Spleen (tissue), 11 donors: ENCODE measurements around the gene OS9. TPM values are rescaled to one million over a fixed set of nuclear protein-coding genes. Genes with fewer than 3 reads are reported as not detected.

ENCODE experiments used
- DNase-seq: peaks from one replicate; pipeline ENCODE4 v3.0.0-alpha.2; 2020
- H3K27ac ChIP-seq, 8 donors: fragments of 200-600 bp; sonication (generic) in 7 of 8; 1 replicate in 4 of 8; 2 replicates in 4 of 8; pipeline versions ENCODE4 v1.5.0 to v1.8.0; 2016 to 2021; ENCODE audit warnings: inconsistent platforms in 4 of 8, mild to moderate bottlenecking in 4 of 8, moderate library complexity in 1 of 8
- H3K27me3 ChIP-seq, 7 donors: fragments of 200-600 bp; sonication (generic) in 6 of 7; replicated peaks in 1 of 7; 1 replicate in 4 of 7; 2 replicates in 3 of 7; pipeline versions ENCODE4 v1.5.0 to v1.8.0; 2016 to 2021; ENCODE audit warnings: inconsistent platforms in 3 of 7, mild to moderate bottlenecking in 1 of 7
- H3K36me3 ChIP-seq, 6 donors: fragments of 200-600 bp; sonication (generic) in 5 of 6; 1 replicate in 4 of 6; 2 replicates in 2 of 6; pipeline versions ENCODE4 v1.5.0 to v1.8.0; 2016 to 2021; ENCODE audit warnings: inconsistent platforms in 2 of 6
- H3K4me1 ChIP-seq, 6 donors: fragments of 200-600 bp; sonication (generic) in 5 of 6; 1 replicate in 3 of 6; 2 replicates in 3 of 6; pipeline versions ENCODE4 v1.5.0 to v1.8.0; 2016 to 2021; ENCODE audit warnings: inconsistent platforms in 3 of 6
- H3K4me3 ChIP-seq, 8 donors: fragments of 200-600 bp; sonication (generic) in 7 of 8; 1 replicate in 4 of 8; 2 replicates in 4 of 8; pipeline versions ENCODE4 v1.5.0 to v1.8.0; 2016 to 2021; ENCODE audit warnings: inconsistent platforms in 4 of 8, mild to moderate bottlenecking in 4 of 8, moderate library complexity in 2 of 8
- H3K9me3 ChIP-seq, 8 donors: fragments of 200-600 bp; sonication (generic) in 7 of 8; 1 replicate in 4 of 8; 2 replicates in 4 of 8; pipeline versions ENCODE4 v1.5.0 to v1.8.0; 2016 to 2021; ENCODE audit warnings: inconsistent platforms in 4 of 8
- POLR2A ChIP-seq, 3 donors: fragments of 450-650 bp; IDR thresholded peaks; one replicate each; pipeline ENCODE4 v1.5.1; 2017; ENCODE audit warnings: antibody characterized with exemption in 3 of 3, mild to moderate bottlenecking in 1 of 3
- POLR2AphosphoS5 ChIP-seq, 3 donors: sonication (generic); formaldehyde crosslinking; IDR thresholded peaks; one replicate each; pipeline ENCODE4 v1.5.1; 2017; ENCODE audit warnings: antibody characterized with exemption in 3 of 3
- WGBS, 5 donors: extraction: QIAGEN DNeasy Blood & Tissue Kit in 3 of 5; methylation state at CpG; one replicate each; pipeline versions ENCODE4 v1.1.5 to v1.1.7; 2013 to 2018; 5-methylcytosine and 5-hydroxymethylcytosine counted together
- intact Hi-C: fragments of 100-400 bp; cut with DNase I; formaldehyde crosslinking; loops from one replicate; pipeline ENCODE4 v1.15.0; 2023; ENCODE audit warnings: low total_unique reads
- polyA plus RNA-seq, 3 donors: library from polyadenylated mRNA; stranded (reverse); fragments of 200-250 nt; gene quantifications; one replicate each; pipeline ENCODE4 v1.2.1, GENCODE V29; 2013
- total RNA-seq, 7 donors: library from RNA; depleted of rRNA in 3 of 7; stranded (reverse); fragments of >200 nt in 3 of 7; fragmentation: NEBNext Ultra II Directional in 4 of 7; extraction: Animal tissue kit (Norgen Biotek cat#: 25700) in 4 of 7; gene quantifications; one replicate each; pipeline versions ENCODE4 v1.1.0 to v1.2.1, GENCODE V29; 2016 to 2021
- TF ChIP-seq, protein P1 (sequence below), 11 experiments: fragments of 200-600 bp in 7 of 11; fragments of 450-650 bp in 4 of 11; sonication (generic) in 4 of 11; IDR thresholded peaks in 8 of 11; conservative IDR thresholded peaks in 3 of 11; 1 replicate in 7 of 11; 2 replicates in 4 of 11; pipeline versions ENCODE4 v1.4.0 to v1.8.0; 2016 to 2021; ENCODE audit warnings: antibody characterized with exemption in 11 of 11, inconsistent platforms in 4 of 11, mild to moderate bottlenecking in 1 of 11
- donor health status: healthy with polysubstance abuse.
- donor health status: DM: no; HTN: no; CAD: no; lungs with moderate emphysema.
- donor health status: DM: no; HTN: no; CAD: no.
- donor health status: Bipolar disorder and iron deficiency.
- donor health status: healthy.
- donor health status: DM: no; HTN: no; CAD: no.
- donor health status: DM: yes; HTN: yes; CAD: no.

OS9 gene
- total and polyA plus RNA-seq, 10 donors, result 94.9 to 323 (median 253) TPM

DNA sequence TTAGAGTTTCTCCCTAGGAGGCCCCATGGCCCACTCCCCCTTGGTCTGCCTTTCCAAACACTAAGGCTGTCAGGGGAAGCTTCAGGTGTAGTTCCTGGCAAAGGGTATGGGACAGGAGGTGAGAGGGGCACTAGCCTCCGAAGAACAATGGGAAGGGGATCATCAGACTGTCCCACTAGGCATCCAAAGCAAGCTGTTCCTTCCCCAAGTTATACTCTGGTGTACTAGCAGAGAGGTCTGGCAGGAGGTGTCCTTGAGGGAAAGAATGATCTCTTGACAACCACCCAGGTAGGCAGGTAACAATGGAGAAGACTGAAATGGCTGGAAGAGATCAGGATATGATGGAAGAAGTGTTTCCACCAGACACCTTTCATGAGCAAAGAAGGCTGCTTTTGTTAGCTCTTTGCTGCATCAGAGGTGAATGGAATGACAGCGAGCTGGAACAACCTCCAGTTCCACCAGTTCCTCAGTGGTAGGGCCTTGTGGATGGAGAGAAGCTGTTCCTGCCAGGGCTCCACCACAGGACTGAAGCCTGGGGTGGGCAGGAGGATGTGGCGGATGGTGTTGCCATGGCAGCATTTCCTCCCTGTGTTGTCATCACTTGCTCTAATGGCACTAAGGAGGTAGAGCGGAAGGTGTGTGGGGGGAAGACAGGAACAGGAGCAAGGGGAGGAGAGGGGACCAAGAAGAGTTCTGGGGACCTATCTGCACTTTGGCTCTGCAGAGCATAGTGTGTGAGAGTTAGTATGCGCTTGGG, 46.9 kb downstream of the OS9 start:
- Histone ChIP-seq H3K36me3 (peaks cover 0 to 44% (median 14%) of the 10 kb centered on the region in 6 donors), H3K4me1 (peaks cover 28 to 95% (median 74%) of the 10 kb centered on the region in 6 donors), H3K27me3 (peaks cover 0 to 43% (median 21%) of the 10 kb centered on the region in 7 donors), H3K27ac (peak overlapping the region in 6 of 8 donors; percentile 79 to 90 (median 84)), H3K4me3 (peak overlapping the region; percentile 33 to 76 (median 54)), H3K9me3 (no peaks in the 10 kb centered on the region)
- TF ChIP-seq POLR2AphosphoS5 (IDR thresholded peaks at IDR 0.05), result peak in 2 of 3 donors; percentile 78
- TF ChIP-seq POLR2A (IDR thresholded peaks at IDR 0.05), result no peak
- TF ChIP-seq, protein P1, sequence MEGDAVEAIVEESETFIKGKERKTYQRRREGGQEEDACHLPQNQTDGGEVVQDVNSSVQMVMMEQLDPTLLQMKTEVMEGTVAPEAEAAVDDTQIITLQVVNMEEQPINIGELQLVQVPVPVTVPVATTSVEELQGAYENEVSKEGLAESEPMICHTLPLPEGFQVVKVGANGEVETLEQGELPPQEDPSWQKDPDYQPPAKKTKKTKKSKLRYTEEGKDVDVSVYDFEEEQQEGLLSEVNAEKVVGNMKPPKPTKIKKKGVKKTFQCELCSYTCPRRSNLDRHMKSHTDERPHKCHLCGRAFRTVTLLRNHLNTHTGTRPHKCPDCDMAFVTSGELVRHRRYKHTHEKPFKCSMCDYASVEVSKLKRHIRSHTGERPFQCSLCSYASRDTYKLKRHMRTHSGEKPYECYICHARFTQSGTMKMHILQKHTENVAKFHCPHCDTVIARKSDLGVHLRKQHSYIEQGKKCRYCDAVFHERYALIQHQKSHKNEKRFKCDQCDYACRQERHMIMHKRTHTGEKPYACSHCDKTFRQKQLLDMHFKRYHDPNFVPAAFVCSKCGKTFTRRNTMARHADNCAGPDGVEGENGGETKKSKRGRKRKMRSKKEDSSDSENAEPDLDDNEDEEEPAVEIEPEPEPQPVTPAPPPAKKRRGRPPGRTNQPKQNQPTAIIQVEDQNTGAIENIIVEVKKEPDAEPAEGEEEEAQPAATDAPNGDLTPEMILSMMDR (IDR thresholded peaks at IDR 0.05 in 8 of 11, conservative IDR thresholded peaks at IDR 0.05 in 3 of 11), result peak in 1 of 11 experiments; percentile 8
- DNase-seq, result peak; percentile 92
- WGBS, 5 donors, result 23 to 35% (median 31%) methylated on average over 5 of the region's 5 CpGs
- intact Hi-C loops, result no loop called here

DNA sequence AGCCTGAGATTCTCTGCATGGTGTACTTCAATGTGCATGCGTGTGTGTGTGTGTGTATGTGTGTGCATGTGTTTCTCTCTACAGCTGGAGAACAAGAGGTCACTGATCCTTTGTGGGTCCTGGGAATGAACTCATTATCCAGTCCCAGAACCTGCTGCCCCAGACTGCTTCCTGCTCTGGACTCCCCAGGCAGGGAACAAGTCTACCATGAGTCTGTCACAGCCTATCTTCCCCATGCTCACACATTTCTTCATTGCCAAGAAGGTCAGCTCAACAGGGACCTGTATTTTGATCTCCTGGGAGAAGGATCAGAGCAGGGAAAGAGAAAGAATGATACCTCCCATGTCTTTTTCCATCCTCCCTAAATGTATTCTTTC, 47.5 kb downstream of the OS9 start:
- peak overlapping the region; percentile 33 to 76 (median 54) for H3K4me3 ChIP-seq
- peaks cover 32 to 95% (median 76%) of the 10 kb centered on the region in 6 donors for H3K4me1 ChIP-seq
- H3K27ac ChIP-seq, result peak overlapping the region; percentile 23 to 90 (median 82)
- peaks cover 0 to 44% (median 14%) of the 10 kb centered on the region in 6 donors for H3K36me3 ChIP-seq
- DNase-seq, result peak; percentile 51
- H3K9me3 ChIP-seq, result no peaks in the 10 kb centered on the region
- TF ChIP-seq POLR2AphosphoS5 (IDR thresholded peaks at IDR 0.05), result no peak
- 0 to 25% (median 19%) methylated on average over 1 of the region's 1 CpG for WGBS, 5 donors
- H3K27me3 ChIP-seq, result peaks cover 0 to 37% (median 21%) of the 10 kb centered on the region in 7 donors
- intact Hi-C loops, result no loop called here

DNA sequence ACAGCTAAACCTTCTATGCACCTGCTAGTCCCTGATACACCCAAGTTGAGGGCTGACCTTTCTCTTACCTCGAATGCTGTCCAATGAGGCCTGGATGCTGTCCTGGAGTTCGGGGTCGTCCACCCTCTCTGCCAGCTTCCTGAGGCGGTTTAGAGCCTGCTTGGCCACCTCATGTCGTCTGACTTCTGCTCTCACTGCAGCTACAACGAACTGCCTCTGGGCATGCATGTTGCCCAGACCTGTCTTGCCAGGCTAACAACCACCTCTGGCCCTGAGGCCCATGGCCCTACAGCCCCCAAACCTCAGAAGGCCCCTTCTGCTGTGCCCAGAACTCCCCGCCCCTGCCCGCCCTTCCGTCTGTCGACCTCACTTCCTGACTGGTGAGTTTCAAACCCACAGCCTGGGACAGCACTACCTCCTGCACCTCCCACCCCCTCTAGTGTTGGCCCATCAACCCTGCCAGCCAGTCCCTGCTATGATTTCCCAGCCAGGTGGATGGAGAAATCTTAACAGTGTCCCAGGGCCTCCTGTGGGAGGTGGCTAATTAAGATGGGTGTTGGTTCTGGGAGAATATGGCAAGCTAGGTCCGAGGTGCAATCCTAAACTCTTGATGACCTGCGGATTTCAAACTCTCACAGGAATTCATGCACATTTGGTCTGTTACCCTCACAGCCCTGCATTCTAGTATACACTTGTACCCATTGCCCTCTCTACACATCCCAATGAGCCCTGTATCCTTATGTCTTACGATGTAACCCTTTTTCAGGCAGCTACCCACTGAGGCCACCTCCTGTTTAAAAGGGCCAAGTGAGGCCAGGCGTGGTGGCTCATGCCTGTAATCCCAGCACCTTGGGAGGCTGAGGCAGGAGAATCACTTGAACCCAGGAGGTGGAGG, 48.2 kb downstream of the OS9 start:
- 19 to 27% (median 26%) methylated on average over 14 of the region's 14 CpGs for WGBS, 5 donors
- Histone ChIP-seq H3K9me3 (no peaks in the 10 kb centered on the region), H3K27ac (peak overlapping the region; percentile 23 to 90 (median 82)), H3K4me1 (peaks cover 25 to 88% (median 72%) of the 10 kb centered on the region in 6 donors), H3K27me3 (peaks cover 0 to 31% (median 18%) of the 10 kb centered on the region in 7 donors), H3K36me3 (peaks cover 0 to 44% (median 16%) of the 10 kb centered on the region in 6 donors), H3K4me3 (peak overlapping the region; percentile 33 to 76 (median 54))
- DNase-seq, result peak; percentile 95
- TF ChIP-seq POLR2AphosphoS5 (IDR thresholded peaks at IDR 0.05), result peak; percentile 52 to 61 (median 56)
- TF ChIP-seq, protein P1 (IDR thresholded peaks at IDR 0.05 in 8 of 11, conservative IDR thresholded peaks at IDR 0.05 in 3 of 11), result peak; percentile 16 to 74 (median 63)
- no peak for TF ChIP-seq POLR2A (IDR thresholded peaks at IDR 0.05)
- intact Hi-C loops, result no loop called here

DNA sequence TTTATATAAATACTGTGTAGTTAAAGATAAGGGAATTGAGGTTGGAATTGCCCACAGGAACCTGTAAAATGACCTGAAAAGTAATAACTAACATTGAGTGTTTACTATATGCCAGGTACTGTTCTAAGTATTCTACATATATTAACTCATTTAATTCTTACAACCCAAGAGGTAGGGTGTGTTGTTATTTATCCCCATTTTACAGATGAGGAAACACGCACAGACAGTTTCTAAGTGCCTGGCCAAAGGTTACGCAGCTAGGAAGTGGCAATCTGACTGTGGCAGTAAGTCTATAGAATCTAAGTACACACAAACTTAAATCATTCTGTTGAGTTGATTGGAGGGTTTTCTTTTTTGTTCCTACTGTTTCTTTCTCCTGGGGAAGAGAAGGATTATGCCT, 49.8 kb downstream of the OS9 start:
- TF ChIP-seq, protein P1 (IDR thresholded peaks at IDR 0.05 in 8 of 11, conservative IDR thresholded peaks at IDR 0.05 in 3 of 11), result no peak
- TF ChIP-seq POLR2AphosphoS5 (IDR thresholded peaks at IDR 0.05), result no peak
- TF ChIP-seq POLR2A (IDR thresholded peaks at IDR 0.05), result no peak
- Histone ChIP-seq H3K27ac (peak overlapping the region in 5 of 8 donors; percentile 86 to 94 (median 92)), H3K36me3 (peaks cover 0 to 44% (median 22%) of the 10 kb centered on the region in 6 donors), H3K4me3 (peak overlapping the region in 1 of 8 donors; percentile 78), H3K4me1 (peaks cover 18 to 71% (median 61%) of the 10 kb centered on the region in 6 donors), H3K27me3 (peaks cover 0 to 14% (median under 1%) of the 10 kb centered on the region in 7 donors), H3K9me3 (no peaks in the 10 kb centered on the region)
- no peak for DNase-seq
- intact Hi-C loops, result no loop called here
- 73 to 92% (median 74%) methylated on average over 2 of the region's 2 CpGs for WGBS, 5 donors
